Stimulated activated CD8-positive, alpha-beta memory T cell treated with anti-CD3 and anti-CD28 coated beads, Interleukin-2, amount 100 ng/mL, for 48 hours (primary cell): Measurements from ENCODE around the gene OR5F1.

Source experiments
- DNase-seq, 2 donors: peaks; one replicate each; pipeline ENCODE4 v3.0.0-alpha.2; 2020; ENCODE audit warnings: low read depth in 2 of 2

The OR5F1 gene

DNA sequence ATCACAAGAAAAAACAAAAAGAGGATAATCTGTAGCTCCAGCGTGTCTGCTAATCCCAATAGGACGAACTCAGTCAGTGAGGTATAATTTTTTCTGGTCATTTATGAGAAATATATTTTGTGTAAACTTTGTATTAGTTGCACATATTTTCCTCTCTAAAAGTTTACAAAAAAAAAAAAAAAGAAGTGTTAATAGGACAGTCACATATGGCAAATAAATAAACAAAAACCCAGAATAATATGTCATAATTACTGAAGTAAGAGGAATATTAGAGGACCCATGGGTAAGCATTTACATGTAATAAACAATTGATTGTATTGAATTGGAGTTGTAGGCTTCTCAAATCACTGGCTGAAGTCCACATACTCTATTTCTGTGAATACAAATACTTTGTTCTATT lies at the start of gene OR5F1:
Gene OR5F1 (minus strand): TSS at position 101 of the 400 bp plus-strand sequence. CDS start 0 bp downstream, at position 101.
- no peak for DNase-seq

DNA sequence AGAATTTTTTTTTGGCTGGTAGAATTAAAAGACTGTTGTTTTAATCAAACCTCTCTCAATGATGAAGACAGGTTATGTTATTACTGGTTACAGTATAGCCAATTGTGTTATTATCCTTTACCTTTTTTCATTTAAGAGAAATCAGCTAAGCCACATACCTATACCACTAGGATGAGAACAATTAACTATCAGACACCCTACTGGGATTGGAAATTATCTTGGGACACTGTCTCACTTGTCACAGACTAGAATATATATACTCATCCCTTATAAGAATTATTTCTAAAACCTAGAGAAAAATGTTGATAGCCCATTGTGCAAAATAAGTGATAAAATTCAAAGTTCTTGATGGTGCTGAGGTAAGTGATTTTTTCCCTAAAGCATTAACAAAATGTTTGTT lies 32.9 kb upstream of the OR5F1 start, which contains the start of gene OR5AS1:
Gene OR5AS1 (plus strand): TSS at position 301 of the 400 bp plus-strand sequence. CDS start 2,765 bp downstream, outside the sequence.
- DNase-seq, result no peak

DNA sequence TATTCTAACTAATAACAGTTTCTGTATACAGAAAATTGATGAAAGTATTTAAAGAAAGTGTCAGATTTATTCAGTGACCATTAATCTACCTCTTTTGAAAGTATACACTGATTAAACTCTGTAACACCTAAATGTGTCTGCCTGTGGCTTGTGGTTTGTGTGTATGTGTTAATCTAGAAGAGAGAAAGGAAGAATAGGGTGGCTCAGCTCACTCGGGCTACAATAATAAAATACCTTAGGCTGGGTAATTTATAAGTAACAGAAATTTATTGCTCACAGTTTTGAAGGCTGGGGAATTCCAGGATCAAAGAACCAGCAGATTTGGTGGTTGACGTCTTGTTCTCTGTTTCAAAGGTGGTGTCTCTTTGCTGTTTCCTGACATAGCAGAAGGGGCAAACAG lies 19.4 kb upstream of the OR5F1 start:
- no peak for DNase-seq

DNA sequence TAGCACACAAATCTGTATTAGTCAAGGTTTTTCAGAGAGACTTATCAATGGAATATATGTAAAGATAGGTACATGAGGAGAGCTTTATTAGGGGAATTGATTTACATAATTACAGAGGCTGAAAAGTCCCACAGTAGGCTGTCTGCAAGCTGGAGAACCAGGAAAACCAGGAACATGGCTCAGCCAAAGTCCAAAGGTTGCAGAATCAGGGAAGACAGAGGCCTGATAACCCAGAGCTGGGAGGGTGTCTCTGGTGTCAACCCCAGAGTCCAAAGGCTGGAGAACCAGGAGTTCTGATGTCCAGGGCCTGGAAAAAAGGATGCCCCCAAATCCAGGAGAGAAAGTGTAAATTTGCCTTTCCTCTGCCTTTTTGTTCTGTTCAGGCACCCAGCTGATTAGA lies 16.3 kb upstream of the OR5F1 start:
- DNase-seq, result no peak

DNA sequence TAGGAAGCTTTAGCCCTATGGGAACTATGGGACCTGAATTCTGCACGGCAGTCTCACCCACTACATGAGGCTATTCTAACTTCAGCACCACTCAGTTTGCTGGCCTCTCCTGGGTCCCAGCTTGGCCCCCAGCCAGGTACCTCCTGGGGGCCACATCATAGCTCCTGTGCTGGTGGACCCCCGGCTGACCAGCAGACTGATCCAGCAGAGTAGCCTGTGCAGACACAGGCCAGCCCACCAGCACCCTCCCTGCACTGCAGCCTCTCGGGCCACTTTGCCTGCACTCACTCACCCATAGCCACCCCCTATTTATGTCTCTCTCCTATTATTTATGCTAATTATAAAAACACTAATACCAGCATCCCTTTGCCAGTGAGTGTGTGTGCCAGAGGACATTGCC lies 23.5 kb downstream of the OR5F1 start:
- DNase-seq, result no peak

DNA sequence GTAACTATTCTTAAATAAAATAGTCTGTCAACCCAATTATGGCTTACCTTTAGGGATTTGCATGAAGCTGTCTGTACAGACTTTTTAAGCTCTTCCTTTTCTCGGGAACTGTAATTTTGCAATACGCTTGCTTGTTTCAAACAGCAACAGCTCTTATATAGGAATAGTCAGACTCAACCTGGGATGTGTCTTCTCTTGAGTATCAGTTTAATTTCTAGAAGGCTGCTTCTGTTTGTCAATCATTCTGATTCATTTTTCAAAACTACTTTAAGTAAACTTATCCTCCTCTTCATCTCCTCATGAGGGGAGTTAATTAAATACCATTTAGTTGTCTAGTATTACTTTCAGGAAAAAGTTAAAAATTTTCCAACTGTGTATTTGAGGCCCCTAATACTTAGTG lies 24.6 kb downstream of the OR5F1 start, which contains the start of gene OR10AG1:
Gene OR10AG1 (minus strand): TSS at position 101 of the 400 bp plus-strand sequence. CDS start 38 bp downstream, at position 63.
- DNase-seq, result no peak

DNA sequence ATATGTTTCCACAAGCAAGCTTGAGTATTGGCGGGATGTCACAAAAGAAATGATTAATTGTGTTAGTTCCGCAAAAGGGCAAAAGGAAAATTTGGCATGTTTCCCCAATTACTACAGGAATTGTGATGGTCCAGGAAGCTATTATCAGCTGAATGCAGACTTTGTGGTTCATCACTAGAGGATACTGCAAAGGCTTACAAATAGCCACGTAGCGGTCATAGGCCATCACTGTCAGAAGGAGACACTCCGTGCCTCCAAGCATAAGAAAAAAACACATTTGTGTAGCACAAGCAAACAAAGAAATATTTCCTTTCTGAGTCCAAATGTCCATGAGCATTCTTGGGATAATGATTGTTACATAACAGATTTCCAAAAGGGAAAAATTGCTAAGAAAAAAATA lies 26.5 kb downstream of the OR5F1 start:
- no peak for DNase-seq

DNA sequence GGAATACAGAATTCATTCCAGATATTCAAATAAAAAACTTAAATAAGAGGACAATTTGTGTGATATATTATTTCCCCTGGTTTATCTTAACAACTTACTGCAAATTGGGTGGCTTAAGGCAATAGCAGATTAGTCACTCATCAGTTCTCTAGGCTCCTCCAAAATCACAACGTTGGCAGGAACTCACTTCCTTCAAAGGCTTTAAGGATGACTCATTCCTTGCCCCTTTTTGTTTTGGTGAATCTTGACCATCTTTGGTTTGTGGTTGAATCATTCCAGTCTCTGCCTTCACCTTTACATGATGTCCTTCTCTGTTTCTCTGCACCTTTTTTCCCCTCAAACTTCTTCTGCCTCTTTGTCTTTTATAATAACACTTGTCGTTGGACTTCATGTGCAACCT lies 28.0 kb downstream of the OR5F1 start:
- no peak for DNase-seq

DNA sequence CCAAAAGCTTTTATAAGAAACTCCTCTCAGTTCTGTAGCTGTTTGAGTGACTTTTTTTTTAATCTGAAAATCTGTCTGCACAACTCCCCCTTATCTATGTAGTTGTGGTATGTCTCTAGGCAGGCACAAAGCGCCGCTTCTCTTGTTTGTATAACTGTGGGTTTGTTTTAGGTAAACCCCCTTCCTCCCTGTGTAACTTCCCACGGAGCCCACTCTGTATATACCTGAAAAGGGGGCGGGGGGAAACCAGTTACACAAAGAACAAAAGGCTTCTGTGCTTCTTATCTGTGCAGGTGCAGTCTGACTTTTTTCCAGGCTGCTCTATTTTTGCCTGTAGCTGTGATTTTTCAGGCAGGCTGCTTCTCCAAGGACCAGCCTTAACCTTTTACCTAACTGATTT lies 37.9 kb downstream of the OR5F1 start:
- no peak for DNase-seq

DNA sequence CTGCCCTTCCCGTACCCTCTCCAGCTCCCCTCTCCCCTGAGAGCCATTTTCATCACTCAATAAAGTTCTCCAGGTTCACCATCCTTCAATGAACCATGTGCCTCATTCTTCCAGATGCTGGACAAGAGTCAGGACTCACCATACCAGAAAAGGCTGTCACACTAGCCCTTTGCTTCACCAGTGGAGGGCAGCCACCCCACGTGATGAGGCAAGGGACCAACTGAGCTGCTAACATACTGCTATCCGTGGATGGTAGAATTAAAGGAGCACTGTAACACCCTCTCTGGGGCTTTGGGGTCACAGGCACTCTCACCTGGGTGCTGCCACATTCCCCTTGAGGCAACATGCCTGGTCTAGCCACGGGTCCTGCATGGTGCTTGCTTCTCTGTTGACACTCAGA lies 45.1 kb downstream of the OR5F1 start:
- DNase-seq, result no peak
